GM12878 (cell line): ENCODE results near the gene MFSD6. TPM values are rescaled to one million over a fixed set of nuclear protein-coding genes. Genes with fewer than 3 reads are reported as not detected.

ENCODE experiments used
- BCL11A ChIP-seq: IDR thresholded peaks from 2 replicates; pipeline ENCODE4 v1.6.1; 2011; ENCODE audit warnings: low read depth, low read length
- GABPA ChIP-seq: IDR thresholded peaks from 2 replicates; pipeline ENCODE4 v1.6.1; 2014; ENCODE audit warnings: antibody characterized with exemption, low read depth, mild to moderate bottlenecking, inconsistent platforms
- NR2C1 ChIP-seq: fragments of 450-650 bp; IDR thresholded peaks from 2 replicates; pipeline ENCODE4 v1.6.1; 2017; ENCODE audit warnings: antibody characterized with exemption, mild to moderate bottlenecking, moderate library complexity
- SREBF1 ChIP-seq: IDR thresholded peaks from 2 replicates; pipeline ENCODE4 v1.6.1; 2012; ENCODE audit warnings: mild to moderate bottlenecking, low read length
- polyA plus RNA-seq, 11 experiments: library from polyadenylated mRNA; depleted of rRNA in 4 of 11; unstranded in 6 of 11; stranded (reverse) in 5 of 11; fragments of >200 nt; fragmentation: Nextera tagmentation in 4 of 11; fragmentation: Illumina TruSeq in 1 of 11; extraction: Ambion mirVana in 4 of 11; extraction: Trizol in 1 of 11; gene quantifications; 1 replicate in 1 of 11; 2 replicates in 10 of 11; pipeline versions ENCODE4 v1.2.1 to v1.2.3, GENCODE V29; 2011 to 2016; ENCODE audit warnings: inconsistent platforms in 2 of 11, missing spikeins in 2 of 11, low read depth in 1 of 11
- total RNA-seq, 4 experiments: library from RNA; depleted of rRNA in 3 of 4; stranded (reverse); fragments of >200 nt in 3 of 4; fragmentation: Illumina TruSeq in 1 of 4; extraction: Trizol in 1 of 4; gene quantifications; 2 replicates each; pipeline versions ENCODE4 v1.2.1 to v1.2.3, GENCODE V29; 2013 to 2021
- TF ChIP-seq, protein P1 (sequence below): fragments of 450-650 bp; IDR thresholded peaks from 2 replicates; pipeline ENCODE4 v1.6.1; 2016; ENCODE audit warnings: mild to moderate bottlenecking
- TF ChIP-seq, protein P2 (sequence below): IDR thresholded peaks from 2 replicates; pipeline ENCODE4 v1.6.1; 2012; ENCODE audit warnings: low read length, inconsistent platforms
- TF ChIP-seq, protein P3 (sequence below): fragments of 450-650 bp; IDR thresholded peaks from 2 replicates; pipeline ENCODE4 v1.6.1; 2018; ENCODE audit warnings: borderline replicate concordance, mild to moderate bottlenecking; ENCODE audit not compliant: partially characterized antibody

The MFSD6 gene
- total and polyA plus RNA-seq, 10 of the 15 experiments (the other 5 are each of a cell fraction or from before 2014, with no cell fraction given): 6.7 to 42.6 (median 24.2) TPM

DNA sequence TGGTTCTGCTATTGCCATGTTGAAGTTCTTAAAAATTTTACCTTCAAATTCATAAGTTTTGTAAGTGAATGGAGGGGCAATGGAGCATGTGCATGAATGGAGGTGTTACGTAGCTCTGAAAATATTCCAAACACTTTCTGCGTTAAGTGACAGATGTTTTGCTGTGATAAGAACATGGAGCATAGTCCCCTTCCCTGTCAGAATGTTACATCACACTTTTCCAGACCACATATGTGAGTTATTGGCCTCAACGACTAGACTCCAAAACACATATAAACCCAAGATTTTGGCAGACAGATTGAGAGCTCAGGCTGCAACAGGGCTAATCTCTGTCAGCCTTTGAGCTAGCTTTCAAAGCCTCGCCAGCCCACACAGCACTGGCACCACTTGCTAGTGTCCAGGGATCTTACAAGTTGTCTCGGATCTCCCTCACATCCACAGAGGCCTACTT is 27.2 kb upstream of the MFSD6 start (continued):
- TF ChIP-seq NR2C1 (no peak), GABPA (no peak), SREBF1 (no peak), BCL11A (no peak)
- TF ChIP-seq, protein P1, sequence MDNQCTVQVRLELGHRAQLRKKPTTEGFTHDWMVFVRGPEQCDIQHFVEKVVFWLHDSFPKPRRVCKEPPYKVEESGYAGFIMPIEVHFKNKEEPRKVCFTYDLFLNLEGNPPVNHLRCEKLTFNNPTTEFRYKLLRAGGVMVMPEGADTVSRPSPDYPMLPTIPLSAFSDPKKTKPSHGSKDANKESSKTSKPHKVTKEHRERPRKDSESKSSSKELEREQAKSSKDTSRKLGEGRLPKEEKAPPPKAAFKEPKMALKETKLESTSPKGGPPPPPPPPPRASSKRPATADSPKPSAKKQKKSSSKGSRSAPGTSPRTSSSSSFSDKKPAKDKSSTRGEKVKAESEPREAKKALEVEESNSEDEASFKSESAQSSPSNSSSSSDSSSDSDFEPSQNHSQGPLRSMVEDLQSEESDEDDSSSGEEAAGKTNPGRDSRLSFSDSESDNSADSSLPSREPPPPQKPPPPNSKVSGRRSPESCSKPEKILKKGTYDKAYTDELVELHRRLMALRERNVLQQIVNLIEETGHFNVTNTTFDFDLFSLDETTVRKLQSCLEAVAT: no peak
- TF ChIP-seq, protein P2, sequence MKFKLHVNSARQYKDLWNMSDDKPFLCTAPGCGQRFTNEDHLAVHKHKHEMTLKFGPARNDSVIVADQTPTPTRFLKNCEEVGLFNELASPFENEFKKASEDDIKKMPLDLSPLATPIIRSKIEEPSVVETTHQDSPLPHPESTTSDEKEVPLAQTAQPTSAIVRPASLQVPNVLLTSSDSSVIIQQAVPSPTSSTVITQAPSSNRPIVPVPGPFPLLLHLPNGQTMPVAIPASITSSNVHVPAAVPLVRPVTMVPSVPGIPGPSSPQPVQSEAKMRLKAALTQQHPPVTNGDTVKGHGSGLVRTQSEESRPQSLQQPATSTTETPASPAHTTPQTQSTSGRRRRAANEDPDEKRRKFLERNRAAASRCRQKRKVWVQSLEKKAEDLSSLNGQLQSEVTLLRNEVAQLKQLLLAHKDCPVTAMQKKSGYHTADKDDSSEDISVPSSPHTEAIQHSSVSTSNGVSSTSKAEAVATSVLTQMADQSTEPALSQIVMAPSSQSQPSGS: no peak
- TF ChIP-seq, protein P3, sequence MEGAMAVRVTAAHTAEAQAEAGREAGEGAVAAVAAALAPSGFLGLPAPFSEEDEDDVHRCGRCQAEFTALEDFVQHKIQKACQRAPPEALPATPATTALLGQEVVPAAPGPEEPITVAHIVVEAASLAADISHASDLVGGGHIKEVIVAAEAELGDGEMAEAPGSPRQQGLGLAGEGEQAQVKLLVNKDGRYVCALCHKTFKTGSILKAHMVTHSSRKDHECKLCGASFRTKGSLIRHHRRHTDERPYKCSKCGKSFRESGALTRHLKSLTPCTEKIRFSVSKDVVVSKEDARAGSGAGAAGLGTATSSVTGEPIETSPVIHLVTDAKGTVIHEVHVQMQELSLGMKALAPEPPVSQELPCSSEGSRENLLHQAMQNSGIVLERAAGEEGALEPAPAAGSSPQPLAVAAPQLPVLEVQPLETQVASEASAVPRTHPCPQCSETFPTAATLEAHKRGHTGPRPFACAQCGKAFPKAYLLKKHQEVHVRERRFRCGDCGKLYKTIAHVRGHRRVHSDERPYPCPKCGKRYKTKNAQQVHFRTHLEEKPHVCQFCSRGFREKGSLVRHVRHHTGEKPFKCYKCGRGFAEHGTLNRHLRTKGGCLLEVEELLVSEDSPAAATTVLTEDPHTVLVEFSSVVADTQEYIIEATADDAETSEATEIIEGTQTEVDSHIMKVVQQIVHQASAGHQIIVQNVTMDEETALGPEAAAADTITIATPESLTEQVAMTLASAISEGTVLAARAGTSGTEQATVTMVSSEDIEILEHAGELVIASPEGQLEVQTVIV: no peak
